Caco-2 (cell line): Measurements from ENCODE around the gene MEG3. TPM values are rescaled to one million over a fixed set of nuclear protein-coding genes. Genes with fewer than 3 reads are reported as not detected.

ENCODE experiments used
- BruUV-seq: library from RNA; stranded (reverse); fragments of 400-500 nt; replicated peaks from 2 replicates; lab custom pipeline; 2021; lab: Mats Ljungman, UMichigan
- CTCF ChIA-PET: fragments of 300-600 bp; sonication (Branson Sonifier 250); formaldehyde crosslinking; loops from one replicate; lab custom pipeline; 2022; ENCODE audit warnings: antibody characterized with exemption; lab: Charles Lee
- POLR2A ChIA-PET: fragments of 300-600 bp; sonication (Branson Sonifier 250); formaldehyde crosslinking; loops from one replicate; lab custom pipeline; 2022; ENCODE audit warnings: antibody characterized with exemption; lab: Charles Lee
- DNase-seq, 2 experiments: peaks; one replicate each; pipeline versions ENCODE4 v3.0.0 to v3.0.0-alpha.2; 2020 to 2022
- H3K27me3 ChIP-seq: replicated peaks from 2 replicates; pipeline ENCODE4 v1.6.0; 2011; ENCODE audit warnings: low read length; ENCODE audit not compliant: control insufficient read depth, insufficient read depth
- H3K36me3 ChIP-seq: 2 replicates; pipeline ENCODE4 v1.5.1; 2011; ENCODE audit warnings: low read length; ENCODE audit not compliant: control insufficient read depth, insufficient read depth
- H3K4me1 ChIP-seq: fragments of 250-450 bp; sonication (Bioruptor Pico); 2 replicates; pipeline ENCODE4 v1.5.1; 2020; ENCODE audit warnings: mild to moderate bottlenecking
- H3K4me3 ChIP-seq: 2 replicates; pipeline ENCODE4 v1.5.1; 2011; ENCODE audit warnings: low read depth, mild to moderate bottlenecking, control low read depth, low read length
- H3K9me3 ChIP-seq: fragments of 250-450 bp; sonication (Bioruptor Pico); 2 replicates; pipeline ENCODE4 v1.5.1; 2020; ENCODE audit warnings: mild to moderate bottlenecking, moderate library complexity
- H3K27ac Mint-ChIP-seq: one replicate; pipeline ENCODE4 v1.8.0; 2022; ENCODE audit warnings: mixed read lengths; ENCODE audit not compliant: unreplicated experiment
- H3K27me3 Mint-ChIP-seq: one replicate; pipeline ENCODE4 v1.8.0; 2022; ENCODE audit warnings: mixed read lengths; ENCODE audit not compliant: insufficient read depth, unreplicated experiment
- H3K36me3 Mint-ChIP-seq: one replicate; pipeline ENCODE4 v1.8.0; 2022; ENCODE audit warnings: mild to moderate bottlenecking, mixed read lengths; ENCODE audit not compliant: insufficient read depth, unreplicated experiment
- H3K4me1 Mint-ChIP-seq: one replicate; pipeline ENCODE4 v1.8.0; 2022; ENCODE audit warnings: low read depth, mixed read lengths; ENCODE audit not compliant: unreplicated experiment
- H3K4me3 Mint-ChIP-seq: one replicate; pipeline ENCODE4 v1.8.0; 2022; ENCODE audit warnings: mild to moderate bottlenecking, moderate library complexity, mixed read lengths; ENCODE audit not compliant: unreplicated experiment
- H3K9me3 Mint-ChIP-seq: one replicate; pipeline ENCODE4 v1.8.0; 2022; ENCODE audit warnings: mixed read lengths; ENCODE audit not compliant: unreplicated experiment
- intact Hi-C: fragments of 100-400 bp; cut with micrococcal nuclease; formaldehyde crosslinking; loops from one replicate; pipeline ENCODE4 v1.10.0; 2022; ENCODE audit not compliant: unreplicated experiment
- total RNA-seq: library from RNA; stranded (reverse); gene quantifications from 2 replicates; pipeline ENCODE4 v1.2.3, GENCODE V29; 2022
- TF ChIP-seq, protein P1 (sequence below), 2 experiments: fragments of 200-600 bp in 1 of 2; IDR thresholded peaks; 1 replicate in 1 of 2; 2 replicates in 1 of 2; pipeline versions ENCODE4 v1.5.1 to v1.8.0; 2011 to 2022; ENCODE audit warnings: antibody characterized with exemption in 1 of 2, control low read depth in 1 of 2, inconsistent platforms in 1 of 2, low read depth in 1 of 2, low read length in 1 of 2, mild to moderate bottlenecking in 1 of 2, moderate library complexity in 1 of 2; ENCODE audit not compliant: insufficient read depth in 1 of 2, severe bottlenecking in 1 of 2, unreplicated experiment in 1 of 2

MEG3 gene
- total RNA-seq, 1 experiment from 2014 or later: not detected

DNA sequence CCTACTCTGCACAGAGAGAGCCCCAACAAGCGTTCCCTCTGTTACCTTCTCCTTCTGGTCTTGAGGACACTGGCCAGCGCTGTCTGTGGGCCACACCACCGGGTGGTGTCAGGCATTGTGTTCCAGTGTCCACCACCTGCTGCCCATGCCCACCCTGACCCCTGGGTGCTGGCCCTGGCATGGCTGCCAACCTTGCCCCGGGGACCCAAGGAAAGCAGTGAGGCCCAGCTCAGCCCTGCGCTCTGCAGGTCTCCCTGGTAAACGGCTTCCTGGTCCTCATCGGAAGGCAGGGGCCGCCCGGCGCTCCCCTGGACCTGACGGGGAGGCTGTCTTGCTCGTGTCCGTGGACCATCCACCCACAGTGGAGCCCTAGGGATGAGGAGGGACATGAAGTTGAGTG, 21.8 kb upstream of the MEG3 start:
- no peaks in the 10 kb centered on the region for H3K27me3 Mint-ChIP-seq
- no peaks in the 10 kb centered on the region for H3K36me3 ChIP-seq
- no peaks in the 10 kb centered on the region for H3K27me3 ChIP-seq
- ChIA-PET CTCF (interaction anchor here (1.2 kb wide), 1 partner anchor 10 kb away, joined by 3 read pairs; no protein-coding TSS in a partner anchor), POLR2A (no interaction called here)
- no peak overlapping the region for H3K4me3 ChIP-seq
- BruUV-seq: no TSS peak
- H3K4me1 ChIP-seq: no peaks in the 10 kb centered on the region
- no peak overlapping the region for H3K27ac Mint-ChIP-seq
- TF ChIP-seq, protein P1, sequence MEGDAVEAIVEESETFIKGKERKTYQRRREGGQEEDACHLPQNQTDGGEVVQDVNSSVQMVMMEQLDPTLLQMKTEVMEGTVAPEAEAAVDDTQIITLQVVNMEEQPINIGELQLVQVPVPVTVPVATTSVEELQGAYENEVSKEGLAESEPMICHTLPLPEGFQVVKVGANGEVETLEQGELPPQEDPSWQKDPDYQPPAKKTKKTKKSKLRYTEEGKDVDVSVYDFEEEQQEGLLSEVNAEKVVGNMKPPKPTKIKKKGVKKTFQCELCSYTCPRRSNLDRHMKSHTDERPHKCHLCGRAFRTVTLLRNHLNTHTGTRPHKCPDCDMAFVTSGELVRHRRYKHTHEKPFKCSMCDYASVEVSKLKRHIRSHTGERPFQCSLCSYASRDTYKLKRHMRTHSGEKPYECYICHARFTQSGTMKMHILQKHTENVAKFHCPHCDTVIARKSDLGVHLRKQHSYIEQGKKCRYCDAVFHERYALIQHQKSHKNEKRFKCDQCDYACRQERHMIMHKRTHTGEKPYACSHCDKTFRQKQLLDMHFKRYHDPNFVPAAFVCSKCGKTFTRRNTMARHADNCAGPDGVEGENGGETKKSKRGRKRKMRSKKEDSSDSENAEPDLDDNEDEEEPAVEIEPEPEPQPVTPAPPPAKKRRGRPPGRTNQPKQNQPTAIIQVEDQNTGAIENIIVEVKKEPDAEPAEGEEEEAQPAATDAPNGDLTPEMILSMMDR (IDR thresholded peaks at IDR 0.05; ENCODE audit: insufficient read depth in 1 of 2, low read depth in 1 of 2, low read length in 1 of 2, severe bottlenecking in 1 of 2, unreplicated experiment in 1 of 2): no peak
- H3K4me1 Mint-ChIP-seq: no peaks in the 10 kb centered on the region
- H3K4me3 Mint-ChIP-seq: no peak overlapping the region
- intact Hi-C loops: no loop called here
- DNase-seq: no peak
- H3K36me3 Mint-ChIP-seq: no peaks in the 10 kb centered on the region
- H3K9me3 Mint-ChIP-seq: no peaks in the 10 kb centered on the region
- 0 out of 2 replicates have a peak, but pooled peaks cover 3% of the 10 kb centered on the region for H3K9me3 ChIP-seq

DNA sequence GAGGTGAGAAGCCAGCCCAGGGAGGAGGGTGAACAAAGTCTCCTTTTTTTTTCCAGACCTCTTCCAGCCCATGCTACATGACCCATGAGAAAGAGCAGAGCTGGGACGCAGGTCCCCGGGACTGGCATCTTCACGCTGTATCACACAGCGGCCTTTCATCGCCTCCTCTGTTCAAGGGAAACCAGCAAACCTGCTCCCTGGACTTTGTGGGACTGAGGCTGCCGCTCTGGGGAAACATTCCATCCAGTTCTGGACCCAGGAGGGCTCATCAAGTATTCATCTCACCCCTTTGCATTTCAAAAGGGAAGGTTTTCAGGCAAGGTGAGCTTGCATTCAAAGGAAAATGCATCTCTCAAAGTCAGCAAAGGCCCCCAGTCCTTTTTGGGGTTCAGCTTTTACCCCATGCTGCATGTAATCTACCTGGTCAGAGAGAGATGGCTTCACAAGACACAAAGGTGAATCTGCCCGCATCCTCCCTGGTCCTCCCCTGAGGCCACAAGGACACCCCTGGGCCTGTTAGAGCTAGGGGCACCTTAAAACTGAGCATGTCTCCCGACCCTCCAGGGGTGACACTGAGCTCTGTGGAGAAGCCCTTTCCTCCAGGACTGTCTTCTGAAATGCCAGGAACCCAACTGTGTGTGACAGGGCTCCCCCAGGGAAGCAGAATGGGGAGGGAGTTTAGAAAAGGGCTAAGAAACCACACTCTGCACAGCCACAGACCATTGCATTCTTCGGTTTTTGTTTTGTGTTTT, 21.2 kb upstream of the MEG3 start:
- Mint-ChIP-seq H3K9me3 (no peaks in the 10 kb centered on the region), H3K36me3 (no peaks in the 10 kb centered on the region), H3K27me3 (no peaks in the 10 kb centered on the region), H3K4me1 (no peaks in the 10 kb centered on the region), H3K27ac (no peak overlapping the region), H3K4me3 (no peak overlapping the region)
- DNase-seq: no peak
- Histone ChIP-seq H3K36me3 (no peaks in the 10 kb centered on the region), H3K27me3 (no peaks in the 10 kb centered on the region), H3K4me1 (no peaks in the 10 kb centered on the region), H3K9me3 (0 out of 2 replicates have a peak, but pooled peaks cover 3% of the 10 kb centered on the region), H3K4me3 (no peak overlapping the region)
- POLR2A ChIA-PET: no interaction called here
- CTCF ChIA-PET: no interaction called here
- BruUV-seq: no TSS peak
- intact Hi-C loops: no loop called here
- TF ChIP-seq, protein P1 (IDR thresholded peaks at IDR 0.05; ENCODE audit: insufficient read depth in 1 of 2, low read depth in 1 of 2, low read length in 1 of 2, severe bottlenecking in 1 of 2, unreplicated experiment in 1 of 2): no peak

DNA sequence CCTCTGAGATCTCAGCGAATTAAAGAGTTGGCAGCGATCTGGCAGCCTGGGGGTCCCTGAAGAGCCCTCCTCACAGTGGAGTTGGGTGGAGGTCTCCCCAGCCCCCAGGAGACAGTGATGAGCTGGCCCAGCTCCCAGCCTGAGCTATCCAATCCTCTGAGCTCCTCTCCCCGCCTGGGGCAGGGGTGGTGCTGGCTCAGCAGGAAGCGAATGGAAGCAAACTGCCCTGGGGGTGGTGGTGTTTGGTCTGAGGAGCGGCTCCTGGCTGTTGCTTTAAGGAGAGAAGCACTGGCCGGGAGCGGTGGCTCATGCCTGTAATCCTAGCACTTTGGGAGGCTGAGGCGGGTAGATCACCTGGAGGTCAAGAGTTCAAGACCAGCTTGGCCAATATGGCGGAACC, 19.5 kb upstream of the MEG3 start:
- ChIA-PET CTCF (no interaction called here), POLR2A (no interaction called here)
- DNase-seq: no peak
- Mint-ChIP-seq H3K4me3 (no peak overlapping the region), H3K27ac (no peak overlapping the region), H3K9me3 (no peaks in the 10 kb centered on the region), H3K36me3 (no peaks in the 10 kb centered on the region), H3K4me1 (no peaks in the 10 kb centered on the region), H3K27me3 (no peaks in the 10 kb centered on the region)
- intact Hi-C loops: no loop called here
- Histone ChIP-seq H3K36me3 (no peaks in the 10 kb centered on the region), H3K9me3 (peaks cover 6% of the 10 kb centered on the region; the same call in 1 of the 2 replicates), H3K27me3 (no peaks in the 10 kb centered on the region), H3K4me1 (no peaks in the 10 kb centered on the region), H3K4me3 (no peak overlapping the region)
- TF ChIP-seq, protein P1 (IDR thresholded peaks at IDR 0.05; ENCODE audit: insufficient read depth in 1 of 2, low read depth in 1 of 2, low read length in 1 of 2, severe bottlenecking in 1 of 2, unreplicated experiment in 1 of 2): no peak
- BruUV-seq: no TSS peak
